Liver (tissue), 3 donors: ENCODE results near the gene SGO2.

Source experiments
- FOXA1 ChIP-seq: IDR thresholded peaks from 2 replicates; pipeline ENCODE4 v1.6.1; 2016; ENCODE audit warnings: antibody characterized with exemption
- GABPA ChIP-seq, 2 donors: IDR thresholded peaks in 1 of 2; conservative IDR thresholded peaks in 1 of 2; 2 replicates each; pipeline ENCODE4 v1.6.1; 2016; ENCODE audit warnings: antibody characterized with exemption in 2 of 2, mild to moderate bottlenecking in 1 of 2, moderate library complexity in 1 of 2
- HNF4G ChIP-seq: IDR thresholded peaks from 2 replicates; pipeline ENCODE4 v1.6.1; 2016; ENCODE audit warnings: antibody characterized with exemption
- JUND ChIP-seq, 2 donors: IDR thresholded peaks; 2 replicates each; pipeline ENCODE4 v1.6.1; 2016; ENCODE audit warnings: antibody characterized with exemption in 2 of 2
- RAD21 ChIP-seq, 2 donors: IDR thresholded peaks; 2 replicates each; pipeline ENCODE4 v1.6.1; 2016; ENCODE audit warnings: antibody characterized with exemption in 2 of 2, mild to moderate bottlenecking in 2 of 2
- SP1 ChIP-seq: IDR thresholded peaks from 2 replicates; pipeline ENCODE4 v1.6.1; 2018; ENCODE audit warnings: antibody characterized with exemption, mild to moderate bottlenecking
- TAF1 ChIP-seq: conservative IDR thresholded peaks from 2 replicates; pipeline ENCODE4 v1.6.1; 2016; ENCODE audit warnings: antibody characterized with exemption, mild to moderate bottlenecking
- YY1 ChIP-seq: IDR thresholded peaks from 2 replicates; pipeline ENCODE4 v1.6.1; 2016; ENCODE audit warnings: antibody characterized with exemption, mild to moderate bottlenecking
- TF ChIP-seq, protein P1 (sequence below): fragments of 150-350 bp; IDR thresholded peaks from 2 replicates; pipeline ENCODE4 v1.5.1; 2017; ENCODE audit warnings: improper control_type of control experiment, low read depth, low read length; ENCODE audit not compliant: missing input control
- TF ChIP-seq, protein P2 (sequence below): IDR thresholded peaks from 2 replicates; pipeline ENCODE4 v1.6.1; 2016; ENCODE audit warnings: antibody characterized with exemption, mild to moderate bottlenecking
- TF ChIP-seq, protein P3 (sequence below): IDR thresholded peaks from 2 replicates; pipeline ENCODE4 v1.6.1; 2016; ENCODE audit warnings: antibody characterized with exemption
- TF ChIP-seq, protein P4 (sequence below): IDR thresholded peaks from 2 replicates; pipeline ENCODE4 v1.6.1; 2016; ENCODE audit warnings: antibody characterized with exemption
- donor health status: healthy.
- donor health status: healthy.

DNA sequence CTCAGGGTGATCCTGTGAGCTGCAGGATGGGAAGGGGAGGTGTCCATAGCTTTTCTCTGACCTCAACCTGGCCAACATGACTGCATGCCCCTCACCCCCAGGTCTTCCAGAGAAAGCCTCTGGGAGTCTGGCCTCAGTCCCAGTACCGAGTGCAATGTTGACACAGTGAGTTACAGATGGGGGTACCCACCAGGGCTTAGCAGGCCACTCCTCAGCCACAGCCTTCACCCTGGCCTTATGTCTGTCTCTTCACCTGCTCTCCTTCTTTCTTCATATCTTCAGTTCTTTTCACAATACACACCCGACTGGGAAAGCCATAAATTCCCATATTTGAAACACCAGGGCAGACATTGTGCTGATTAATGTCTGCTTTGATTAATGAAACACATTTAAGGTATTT is 93.3 kb downstream of the SGO2 start:
- TF ChIP-seq, protein P1, sequence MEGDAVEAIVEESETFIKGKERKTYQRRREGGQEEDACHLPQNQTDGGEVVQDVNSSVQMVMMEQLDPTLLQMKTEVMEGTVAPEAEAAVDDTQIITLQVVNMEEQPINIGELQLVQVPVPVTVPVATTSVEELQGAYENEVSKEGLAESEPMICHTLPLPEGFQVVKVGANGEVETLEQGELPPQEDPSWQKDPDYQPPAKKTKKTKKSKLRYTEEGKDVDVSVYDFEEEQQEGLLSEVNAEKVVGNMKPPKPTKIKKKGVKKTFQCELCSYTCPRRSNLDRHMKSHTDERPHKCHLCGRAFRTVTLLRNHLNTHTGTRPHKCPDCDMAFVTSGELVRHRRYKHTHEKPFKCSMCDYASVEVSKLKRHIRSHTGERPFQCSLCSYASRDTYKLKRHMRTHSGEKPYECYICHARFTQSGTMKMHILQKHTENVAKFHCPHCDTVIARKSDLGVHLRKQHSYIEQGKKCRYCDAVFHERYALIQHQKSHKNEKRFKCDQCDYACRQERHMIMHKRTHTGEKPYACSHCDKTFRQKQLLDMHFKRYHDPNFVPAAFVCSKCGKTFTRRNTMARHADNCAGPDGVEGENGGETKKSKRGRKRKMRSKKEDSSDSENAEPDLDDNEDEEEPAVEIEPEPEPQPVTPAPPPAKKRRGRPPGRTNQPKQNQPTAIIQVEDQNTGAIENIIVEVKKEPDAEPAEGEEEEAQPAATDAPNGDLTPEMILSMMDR, result no peak
- TF ChIP-seq GABPA (IDR thresholded peaks at IDR 0.05 in 1 of 2, conservative IDR thresholded peaks at IDR 0.05 in 1 of 2) (no peak), FOXA1 (peak; percentile 64), SP1 (no peak), TAF1 (no peak), YY1 (no peak), RAD21 (IDR thresholded peaks at IDR 0.05) (no peak), JUND (IDR thresholded peaks at IDR 0.05) (no peak), HNF4G (no peak)
- TF ChIP-seq, protein P2, sequence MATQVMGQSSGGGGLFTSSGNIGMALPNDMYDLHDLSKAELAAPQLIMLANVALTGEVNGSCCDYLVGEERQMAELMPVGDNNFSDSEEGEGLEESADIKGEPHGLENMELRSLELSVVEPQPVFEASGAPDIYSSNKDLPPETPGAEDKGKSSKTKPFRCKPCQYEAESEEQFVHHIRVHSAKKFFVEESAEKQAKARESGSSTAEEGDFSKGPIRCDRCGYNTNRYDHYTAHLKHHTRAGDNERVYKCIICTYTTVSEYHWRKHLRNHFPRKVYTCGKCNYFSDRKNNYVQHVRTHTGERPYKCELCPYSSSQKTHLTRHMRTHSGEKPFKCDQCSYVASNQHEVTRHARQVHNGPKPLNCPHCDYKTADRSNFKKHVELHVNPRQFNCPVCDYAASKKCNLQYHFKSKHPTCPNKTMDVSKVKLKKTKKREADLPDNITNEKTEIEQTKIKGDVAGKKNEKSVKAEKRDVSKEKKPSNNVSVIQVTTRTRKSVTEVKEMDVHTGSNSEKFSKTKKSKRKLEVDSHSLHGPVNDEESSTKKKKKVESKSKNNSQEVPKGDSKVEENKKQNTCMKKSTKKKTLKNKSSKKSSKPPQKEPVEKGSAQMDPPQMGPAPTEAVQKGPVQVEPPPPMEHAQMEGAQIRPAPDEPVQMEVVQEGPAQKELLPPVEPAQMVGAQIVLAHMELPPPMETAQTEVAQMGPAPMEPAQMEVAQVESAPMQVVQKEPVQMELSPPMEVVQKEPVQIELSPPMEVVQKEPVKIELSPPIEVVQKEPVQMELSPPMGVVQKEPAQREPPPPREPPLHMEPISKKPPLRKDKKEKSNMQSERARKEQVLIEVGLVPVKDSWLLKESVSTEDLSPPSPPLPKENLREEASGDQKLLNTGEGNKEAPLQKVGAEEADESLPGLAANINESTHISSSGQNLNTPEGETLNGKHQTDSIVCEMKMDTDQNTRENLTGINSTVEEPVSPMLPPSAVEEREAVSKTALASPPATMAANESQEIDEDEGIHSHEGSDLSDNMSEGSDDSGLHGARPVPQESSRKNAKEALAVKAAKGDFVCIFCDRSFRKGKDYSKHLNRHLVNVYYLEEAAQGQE, result no peak
- TF ChIP-seq, protein P3, sequence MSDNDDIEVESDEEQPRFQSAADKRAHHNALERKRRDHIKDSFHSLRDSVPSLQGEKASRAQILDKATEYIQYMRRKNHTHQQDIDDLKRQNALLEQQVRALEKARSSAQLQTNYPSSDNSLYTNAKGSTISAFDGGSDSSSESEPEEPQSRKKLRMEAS, result no peak
- TF ChIP-seq, protein P4, sequence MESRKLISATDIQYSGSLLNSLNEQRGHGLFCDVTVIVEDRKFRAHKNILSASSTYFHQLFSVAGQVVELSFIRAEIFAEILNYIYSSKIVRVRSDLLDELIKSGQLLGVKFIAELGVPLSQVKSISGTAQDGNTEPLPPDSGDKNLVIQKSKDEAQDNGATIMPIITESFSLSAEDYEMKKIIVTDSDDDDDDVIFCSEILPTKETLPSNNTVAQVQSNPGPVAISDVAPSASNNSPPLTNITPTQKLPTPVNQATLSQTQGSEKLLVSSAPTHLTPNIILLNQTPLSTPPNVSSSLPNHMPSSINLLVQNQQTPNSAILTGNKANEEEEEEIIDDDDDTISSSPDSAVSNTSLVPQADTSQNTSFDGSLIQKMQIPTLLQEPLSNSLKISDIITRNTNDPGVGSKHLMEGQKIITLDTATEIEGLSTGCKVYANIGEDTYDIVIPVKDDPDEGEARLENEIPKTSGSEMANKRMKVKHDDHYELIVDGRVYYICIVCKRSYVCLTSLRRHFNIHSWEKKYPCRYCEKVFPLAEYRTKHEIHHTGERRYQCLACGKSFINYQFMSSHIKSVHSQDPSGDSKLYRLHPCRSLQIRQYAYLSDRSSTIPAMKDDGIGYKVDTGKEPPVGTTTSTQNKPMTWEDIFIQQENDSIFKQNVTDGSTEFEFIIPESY, result no peak
